ENCODE data around the gene CYP2J2.
"Not testable (repeated sequence)": the region's sequence is repeated elsewhere in the genome, so short reads cannot be mapped to it uniquely, and the experiment has no call there.

CYP2J2 gene

DNA sequence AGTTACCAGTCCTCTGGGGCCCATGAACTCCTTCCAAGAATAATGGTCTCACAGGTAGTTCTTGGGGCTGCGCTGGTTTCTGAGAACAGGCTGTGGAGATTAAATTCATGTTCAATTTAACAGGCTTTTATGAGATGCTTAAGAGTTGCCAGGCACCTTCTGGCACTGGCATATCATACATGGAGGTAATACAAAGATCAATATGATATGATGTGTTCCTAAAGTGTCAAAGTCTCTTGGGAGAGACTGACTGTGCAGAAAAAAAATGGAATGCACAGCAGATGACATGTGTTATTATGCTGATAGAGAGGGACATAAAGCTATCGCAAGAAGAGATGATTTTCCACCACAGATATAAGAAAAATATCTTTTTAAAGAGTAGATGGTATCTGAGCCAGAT, 6.8 kb downstream of the CYP2J2 start:
- no peak overlapping the region for H3K4me3 ChIP-seq (ENCODE audit: low read depth, low read length)
- TF ChIP-seq CTCF (conservative IDR thresholded peaks at IDR 0.05; ENCODE audit: low read depth, low read length) = no peak
- DNase-seq (ENCODE audit: low read depth) = no peak

DNA sequence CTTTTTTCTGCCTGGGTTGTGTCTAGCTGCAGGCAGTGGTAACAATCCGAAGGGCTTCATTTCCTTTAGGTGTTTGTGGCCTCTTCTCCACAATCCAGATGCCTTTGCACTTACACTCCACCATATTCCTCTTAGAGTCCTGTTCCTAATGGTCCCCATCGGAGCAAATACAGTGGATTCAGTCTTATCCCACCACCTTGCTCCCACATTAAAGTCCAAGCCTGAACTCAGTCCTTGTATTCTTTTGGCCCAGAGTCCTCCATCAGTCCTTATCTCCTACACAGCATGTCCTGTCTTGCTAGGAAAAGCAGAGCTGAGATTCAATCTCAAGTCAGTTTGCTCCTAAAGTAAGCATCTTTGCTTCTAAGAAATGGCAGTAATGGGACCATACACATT, 8.8 kb downstream of the CYP2J2 start:
- no peak overlapping the region for H3K4me3 ChIP-seq (ENCODE audit: low read depth, low read length)
- TF ChIP-seq CTCF (conservative IDR thresholded peaks at IDR 0.05; ENCODE audit: low read depth, low read length) = no peak
- DNase-seq (ENCODE audit: low read depth) = no peak

DNA sequence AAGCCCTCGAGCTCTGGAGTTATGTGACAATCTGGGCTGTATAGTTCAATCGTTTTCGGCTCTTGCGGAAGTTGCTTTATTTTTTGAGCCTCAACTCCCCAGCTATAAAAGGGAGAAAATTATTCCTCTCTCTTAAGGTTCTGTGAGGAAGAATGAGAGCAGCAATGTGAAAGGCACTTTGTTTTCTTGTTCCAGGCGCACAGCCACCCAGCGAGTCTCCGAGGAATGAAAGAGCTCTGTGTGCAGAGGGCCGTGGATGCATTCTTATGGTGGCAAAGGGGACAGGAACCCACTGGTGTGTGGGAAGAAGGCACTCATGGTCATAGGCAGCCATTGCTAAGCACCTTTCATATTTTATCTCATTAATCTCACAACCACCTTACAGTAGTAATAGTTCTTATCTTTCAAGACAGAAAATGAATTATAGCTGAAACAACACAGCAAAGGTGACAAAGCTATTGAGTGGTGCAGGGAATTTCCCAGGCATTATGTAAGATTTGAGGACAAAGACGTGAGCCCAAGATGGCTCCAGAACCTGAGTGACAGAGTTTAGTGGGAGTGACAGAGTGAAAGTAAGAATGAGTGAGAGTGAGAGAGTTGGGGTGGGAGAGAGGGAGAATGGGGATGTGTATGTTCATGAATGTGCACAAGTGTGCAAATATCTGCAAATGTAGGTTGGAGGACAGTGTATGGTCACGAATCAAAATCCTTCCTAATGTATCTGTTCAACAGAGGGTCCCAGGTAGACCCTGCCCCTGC, 9.4 kb downstream of the CYP2J2 start:
- DNase-seq (ENCODE audit: low read depth) = no peak
- no peak for TF ChIP-seq CTCF (conservative IDR thresholded peaks at IDR 0.05; ENCODE audit: low read depth, low read length)

DNA sequence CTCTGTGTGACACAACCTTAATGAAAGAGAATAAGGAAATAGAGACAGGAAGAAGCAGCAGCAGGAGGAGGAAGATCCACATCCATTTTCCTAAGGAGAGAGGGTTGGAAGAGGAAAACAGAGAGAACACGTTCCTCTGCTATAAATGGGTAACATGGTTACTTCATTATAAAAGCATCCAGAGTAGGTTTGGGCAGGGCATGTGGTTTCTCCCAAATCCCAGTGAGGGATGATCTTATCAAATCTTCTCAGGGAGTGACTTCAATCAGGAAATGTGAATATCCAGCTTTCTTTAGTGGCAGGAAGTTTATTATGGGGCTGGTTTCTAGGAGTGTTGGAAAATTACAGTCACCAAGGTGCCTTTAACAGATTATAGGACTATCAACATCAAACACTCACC, 11.1 kb downstream of the CYP2J2 start:
- no peak for TF ChIP-seq CTCF (conservative IDR thresholded peaks at IDR 0.05; ENCODE audit: low read depth, low read length)
- no peak overlapping the region for H3K4me3 ChIP-seq (ENCODE audit: low read depth, low read length)
- no peak for DNase-seq (ENCODE audit: low read depth)

More for the DNA sequence above, 9.4 kb downstream of the CYP2J2 start:
- H3K4me3 ChIP-seq (ENCODE audit: low read depth, low read length) = no peak overlapping the region

GRCh38 chr1:59914791-59915286, 11.7 kb downstream of the CYP2J2 start:
- not testable (repeated sequence) for DNase-seq (ENCODE audit: low read depth); H3K4me3 ChIP-seq (ENCODE audit: low read depth, low read length)

- no peak for DNase-seq (ENCODE audit: low read depth)
- no peak for TF ChIP-seq CTCF (conservative IDR thresholded peaks at IDR 0.05; ENCODE audit: low read depth, low read length)
- H3K4me3 ChIP-seq (ENCODE audit: low read depth, low read length) = no peak overlapping the region
Observed at GRCh38 chr1:59908682-59909081, 17.9 kb downstream of the CYP2J2 start.

- no peak overlapping the region for H3K4me3 ChIP-seq (ENCODE audit: low read depth, low read length)
- no peak for DNase-seq (ENCODE audit: low read depth)
- TF ChIP-seq CTCF (conservative IDR thresholded peaks at IDR 0.05; ENCODE audit: low read depth, low read length) = no peak
Observed at GRCh38 chr1:59908084-59908483, 18.5 kb downstream of the CYP2J2 start.

All from choroid plexus epithelial cell (primary cell).